WI38 (cell line): ENCODE results near the gene LFNG.

ENCODE experiments used
- H3K4me3 ChIP-seq: 2 replicates; pipeline ENCODE4 v1.5.1; 2011; ENCODE audit warnings: low read depth, mild to moderate bottlenecking, control low read depth, low read length
- CTCF ChIP-seq: IDR thresholded peaks from 2 replicates; pipeline ENCODE4 v1.5.1; 2012; ENCODE audit warnings: low read depth, mild to moderate bottlenecking, control low read depth, low read length

The LFNG gene

GRCh38 chr7:2504128-2504888 lies 15.3 kb upstream of the LFNG start:
- no peak overlapping the region for H3K4me3 ChIP-seq
- no peak for TF ChIP-seq CTCF

GRCh38 chr7:2504889-2505375 lies 14.6 kb upstream of the LFNG start:
- no peak overlapping the region for H3K4me3 ChIP-seq
- no peak for TF ChIP-seq CTCF

GRCh38 chr7:2505401-2505800 lies 14.2 kb upstream of the LFNG start:
- TF ChIP-seq CTCF, result no peak
- no peak overlapping the region for H3K4me3 ChIP-seq

- H3K4me3 ChIP-seq, result no peak overlapping the region
These were observed 12.2 kb upstream of the LFNG start for GRCh38 chr7:2507208-2507916.

GRCh38 chr7:2507917-2508306 lies 11.7 kb upstream of the LFNG start:
- no peak overlapping the region for H3K4me3 ChIP-seq
- TF ChIP-seq CTCF, result no peak

More at GRCh38 chr7:2507208-2507916, 12.2 kb upstream of the LFNG start:
- TF ChIP-seq CTCF, result no peak

- TF ChIP-seq CTCF, result no peak
- H3K4me3 ChIP-seq, result no peak overlapping the region
These were observed 11.0 kb upstream of the LFNG start for GRCh38 chr7:2508327-2509215.
